Upper lobe of left lung (tissue), 6 donors: Measurements from ENCODE around the gene TMEM190. TPM values are rescaled to one million over a fixed set of nuclear protein-coding genes. Genes with fewer than 3 reads are reported as not detected.

Experiments used
- ATAC-seq, 2 donors: fragments of 200-7000 bp; cut with Tn5 transposase; one replicate each; pipeline ENCODE4 v1.9.1; 2022; ENCODE audit warnings: mild to moderate bottlenecking in 2 of 2, moderate library complexity in 2 of 2; ENCODE audit not compliant: low FRiP score in 2 of 2
- DNase-seq, 2 donors: peaks; one replicate each; pipeline ENCODE4 v3.0.0-alpha.2; 2019 to 2020
- H3K27ac ChIP-seq, 4 donors: fragments of 200-600 bp; sonication (generic); one replicate each; pipeline ENCODE4 v1.5.1; 2016 to 2019
- H3K27me3 ChIP-seq, 4 donors: fragments of 200-600 bp; sonication (generic); one replicate each; pipeline ENCODE4 v1.5.1; 2017 to 2019
- H3K36me3 ChIP-seq, 4 donors: fragments of 200-600 bp; sonication (generic); one replicate each; pipeline ENCODE4 v1.5.1; 2016 to 2019
- H3K4me1 ChIP-seq, 4 donors: fragments of 200-600 bp; sonication (generic); one replicate each; pipeline ENCODE4 v1.5.1; 2018 to 2019
- H3K4me3 ChIP-seq, 4 donors: fragments of 200-600 bp; sonication (generic); one replicate each; pipeline ENCODE4 v1.5.1; 2017 to 2019; ENCODE audit warnings: mild to moderate bottlenecking in 2 of 4, moderate library complexity in 1 of 4
- H3K9me3 ChIP-seq, 4 donors: fragments of 200-600 bp; sonication (generic); one replicate each; pipeline ENCODE4 v1.5.1; 2018 to 2019
- CTCF ChIP-seq, 6 experiments: fragments of 450-650 bp in 4 of 6; fragments of 200-600 bp in 2 of 6; sonication (generic) in 2 of 6; IDR thresholded peaks; one replicate each; pipeline ENCODE4 v1.5.1; 2016 to 2019; ENCODE audit warnings: antibody characterized with exemption in 6 of 6
- EP300 ChIP-seq, 4 donors: sonication (generic); formaldehyde crosslinking; IDR thresholded peaks; one replicate each; pipeline ENCODE4 v1.5.1; 2017; ENCODE audit warnings: antibody characterized with exemption in 4 of 4, control low read depth in 2 of 4
- POLR2A ChIP-seq, 4 donors: fragments of 450-650 bp; IDR thresholded peaks; one replicate each; pipeline ENCODE4 v1.5.1; 2016 to 2017; ENCODE audit warnings: antibody characterized with exemption in 4 of 4, mild to moderate bottlenecking in 2 of 4
- POLR2AphosphoS5 ChIP-seq, 2 donors: sonication (generic); formaldehyde crosslinking; IDR thresholded peaks; one replicate each; pipeline ENCODE4 v1.5.1; 2017; ENCODE audit warnings: antibody characterized with exemption in 2 of 2
- WGBS, 2 donors: methylation state at CpG; one replicate each; pipeline ENCODE4 v1.1.5; 2017 to 2018; 5-methylcytosine and 5-hydroxymethylcytosine counted together
- total RNA-seq, 6 donors: library from RNA; depleted of rRNA in 4 of 6; stranded (reverse); fragments of >200 nt in 4 of 6; gene quantifications; one replicate each; pipeline versions ENCODE4 v1.1.0 to v1.2.1, GENCODE V29; 2016 to 2021
- donor health status: DM: no; HTN: no; CAD: no; lungs with moderate emphysema.
- donor health status: DM: no; HTN: yes; CAD: no; lungs with severe emphysema.

Gene TMEM190
- total RNA-seq, 6 donors from 2014 or later, result 0.92 to 48.6 (median 20.9) TPM

GRCh38 chr19:55424518-55424917, 47.9 kb downstream of the TMEM190 start:
- Histone ChIP-seq H3K9me3 (no peaks in the 10 kb centered on the region), H3K27ac (no peak overlapping the region), H3K27me3 (peaks cover 0 to 5% (median 0%) of the 10 kb centered on the region in 4 donors), H3K4me1 (no peaks in the 10 kb centered on the region), H3K4me3 (no peak overlapping the region), H3K36me3 (no peaks in the 10 kb centered on the region)
- WGBS, 2 donors, result 82 to 84% methylated on average over 3 of the region's 3 CpGs
- DNase-seq, result no peak
- TF ChIP-seq POLR2A (IDR thresholded peaks at IDR 0.05) (no peak), CTCF (IDR thresholded peaks at IDR 0.05) (no peak), EP300 (IDR thresholded peaks at IDR 0.05) (no peak), POLR2AphosphoS5 (IDR thresholded peaks at IDR 0.05) (no peak)
- ATAC-seq, result no peak

GRCh38 chr19:55426042-55426441, 49.4 kb downstream of the TMEM190 start:
- Histone ChIP-seq H3K4me3 (no peak overlapping the region), H3K9me3 (no peaks in the 10 kb centered on the region), H3K4me1 (no peaks in the 10 kb centered on the region), H3K27ac (no peak overlapping the region), H3K36me3 (no peaks in the 10 kb centered on the region), H3K27me3 (peaks cover 0 to 8% (median 0%) of the 10 kb centered on the region in 4 donors)
- TF ChIP-seq POLR2A (IDR thresholded peaks at IDR 0.05), result no peak
- TF ChIP-seq CTCF (IDR thresholded peaks at IDR 0.05), result no peak
- TF ChIP-seq EP300 (IDR thresholded peaks at IDR 0.05), result no peak
- no peak for ATAC-seq
- DNase-seq, result no peak
- 63 to 70% methylated on average over 2 of the region's 2 CpGs for WGBS, 2 donors

Other genes starting within 250 kb of the TMEM190 start
- 10 to 100 TPM in 1 of 6 donors, 1 to 10 TPM in 4, not detected in 1; 1.3 to 31.2 (median 2.4) TPM for gene TNNT1, start 227.6 kb upstream of the TMEM190 start, total RNA-seq
- gene TNNI3, start 219.1 kb upstream of the TMEM190 start, total RNA-seq, result 10 to 100 TPM in 2 of 6 donors, 1 to 10 TPM in 4; 1.0 to 14.6 (median 5.9) TPM
- gene DNAAF3, start 210.2 kb upstream of the TMEM190 start, total RNA-seq, result 10 to 100 TPM in 4 of 6 donors, 1 to 10 TPM in 2; 4.2 to 27.4 (median 18.3) TPM
- under 1 TPM in 2 of 6 donors, not detected in 4; 0.11 to 0.91 TPM for gene SYT5, start 196.5 kb upstream of the TMEM190 start, total RNA-seq
- 1 to 10 TPM in 1 of 6 donors, under 1 TPM in 4, not detected in 1; 0.30 to 3.1 (median 0.67) TPM for gene PTPRH, start 167.3 kb upstream of the TMEM190 start, total RNA-seq
- 10 to 100 TPM in 1 of 6 donors, 1 to 10 TPM in 5; 2.0 to 10.5 (median 4.8) TPM for gene TMEM86B, start 148.1 kb upstream of the TMEM190 start, total RNA-seq
- 100 to 1,000 TPM in 1 of 6 donors, 10 to 100 TPM in 5; 49.0 to 104 (median 76.7) TPM for gene PPP6R1, start 117.8 kb upstream of the TMEM190 start, total RNA-seq
- gene HSPBP1, start 96.7 kb upstream of the TMEM190 start, total RNA-seq, result 10 to 100 TPM; 21.0 to 34.6 (median 30.1) TPM
- gene BRSK1, start 92.8 kb upstream of the TMEM190 start, total RNA-seq, result 1 to 10 TPM in 5 of 6 donors, not detected in 1; 1.0 to 2.7 (median 1.1) TPM
- 10 to 100 TPM in 5 of 6 donors, 1 to 10 TPM in 1; 8.2 to 67.7 (median 29.7) TPM for gene TMEM150B, start 51.5 kb upstream of the TMEM190 start, total RNA-seq
- 100 to 1,000 TPM in 1 of 6 donors, 10 to 100 TPM in 4, 1 to 10 TPM in 1; 9.1 to 111 (median 15.6) TPM for gene KMT5C, start 37.0 kb upstream of the TMEM190 start, total RNA-seq
- gene COX6B2, start 22.1 kb upstream of the TMEM190 start, total RNA-seq, result under 1 TPM in 1 of 6 donors, not detected in 5; 0.20 TPM
- not detected for gene GARIN5B, start 13.6 kb upstream of the TMEM190 start, total RNA-seq
- gene IL11, start 6.4 kb upstream of the TMEM190 start, total RNA-seq, result under 1 TPM in 2 of 6 donors, not detected in 4; 0.20 to 0.34 TPM
- gene TMEM238, start 7.5 kb downstream of the TMEM190 start, total RNA-seq, result 10 to 100 TPM; 22.0 to 54.6 (median 36.0) TPM
- gene RPL28, start 9.1 kb downstream of the TMEM190 start, total RNA-seq, result 1,000 to 10,000 TPM in 2 of 6 donors, 100 to 1,000 TPM in 4; 308 to 1,892 (median 534) TPM
- 10 to 100 TPM in 5 of 6 donors, 1 to 10 TPM in 1; 6.5 to 31.6 (median 19.0) TPM for gene UBE2S, start 31.0 kb downstream of the TMEM190 start, total RNA-seq
- not detected for gene SHISA7, start 66.5 kb downstream of the TMEM190 start, total RNA-seq
- gene ISOC2, start 84.8 kb downstream of the TMEM190 start, total RNA-seq, result 10 to 100 TPM in 5 of 6 donors, 1 to 10 TPM in 1; 4.2 to 44.8 (median 36.7) TPM
- gene C19orf85, start 87.9 kb downstream of the TMEM190 start, total RNA-seq, result not detected
- 10 to 100 TPM in 5 of 6 donors, 1 to 10 TPM in 1; 9.9 to 32.1 (median 12.4) TPM for gene ZNF628, start 99.8 kb downstream of the TMEM190 start, total RNA-seq
- 10 to 100 TPM; 13.1 to 19.2 (median 16.3) TPM for gene NAT14, start 108.4 kb downstream of the TMEM190 start, total RNA-seq
- gene SSC5D, start 111.6 kb downstream of the TMEM190 start, total RNA-seq, result 10 to 100 TPM in 1 of 6 donors, 1 to 10 TPM in 4, under 1 TPM in 1; 0.39 to 10.1 (median 6.7) TPM
- not detected for gene SBK2, start 160.3 kb downstream of the TMEM190 start, total RNA-seq
- gene SBK3, start 168.7 kb downstream of the TMEM190 start, total RNA-seq, result 1 to 10 TPM in 1 of 6 donors, under 1 TPM in 2, not detected in 3; 0.30 to 1.6 (median 0.94) TPM
- gene ZNF579, start 204.0 kb downstream of the TMEM190 start, total RNA-seq, result 10 to 100 TPM in 2 of 6 donors, 1 to 10 TPM in 4; 3.5 to 19.2 (median 8.4) TPM
- 10 to 100 TPM; 11.1 to 21.6 (median 16.3) TPM for gene FIZ1, start 222.7 kb downstream of the TMEM190 start, total RNA-seq
- gene ZNF524, start 223.5 kb downstream of the TMEM190 start, total RNA-seq, result 10 to 100 TPM; 19.9 to 58.7 (median 34.9) TPM
- gene ZNF865, start 228.8 kb downstream of the TMEM190 start, total RNA-seq, result 10 to 100 TPM in 4 of 6 donors, 1 to 10 TPM in 2; 7.7 to 39.8 (median 20.6) TPM
- 10 to 100 TPM in 2 of 6 donors, 1 to 10 TPM in 4; 6.8 to 14.7 (median 8.6) TPM for gene ZNF784, start 247.7 kb downstream of the TMEM190 start, total RNA-seq